Mesenchymal stem cell (in vitro differentiated cells and primary cell): Measurements from ENCODE around the gene H2BK1.

Source experiments
- DNase-seq: peaks from one replicate; pipeline ENCODE4 v3.0.0-alpha.2; 2013
- H2AFZ ChIP-seq: one replicate; pipeline ENCODE4 v1.6.1; 2013; ENCODE audit warnings: low read depth, mild to moderate bottlenecking, control low read depth, inconsistent platforms, low read length, moderate library complexity
- H2AK5ac ChIP-seq: 2 replicates; pipeline ENCODE4 v1.6.1; 2013; ENCODE audit warnings: low read length, moderate library complexity, mild to moderate bottlenecking, inconsistent platforms; ENCODE audit not compliant: severe bottlenecking
- H2BK120ac ChIP-seq: one replicate; pipeline ENCODE4 v1.6.1; 2013; ENCODE audit warnings: low read depth, mild to moderate bottlenecking, inconsistent platforms, low read length, moderate library complexity
- H2BK12ac ChIP-seq, 2 experiments: one replicate each; pipeline ENCODE4 v1.6.1; 2013; ENCODE audit warnings: inconsistent platforms in 2 of 2, low read length in 2 of 2, mild to moderate bottlenecking in 2 of 2, moderate library complexity in 2 of 2, control low read depth in 1 of 2
- H2BK15ac ChIP-seq: one replicate; pipeline ENCODE4 v1.6.1; 2013; ENCODE audit warnings: mild to moderate bottlenecking, low read depth, inconsistent platforms; ENCODE audit not compliant: poor library complexity, severe bottlenecking
- H2BK5ac ChIP-seq: 2 replicates; pipeline ENCODE4 v1.6.1; 2013; ENCODE audit warnings: low read depth, mild to moderate bottlenecking, low read length, control low read depth, inconsistent platforms; ENCODE audit not compliant: poor library complexity, severe bottlenecking
- H3K14ac ChIP-seq, 2 experiments: one replicate each; pipeline ENCODE4 v1.6.1; 2013; ENCODE audit warnings: inconsistent platforms in 2 of 2, low read length in 2 of 2, control low read depth in 1 of 2, mild to moderate bottlenecking in 1 of 2, moderate library complexity in 1 of 2
- H3K18ac ChIP-seq, 2 experiments: one replicate each; pipeline ENCODE4 v1.6.1; 2013; ENCODE audit warnings: inconsistent platforms in 2 of 2, low read length in 2 of 2, control low read depth in 1 of 2, low read depth in 1 of 2, mild to moderate bottlenecking in 1 of 2
- H3K23ac ChIP-seq, 2 experiments: one replicate each; pipeline ENCODE4 v1.6.1; 2013; ENCODE audit warnings: inconsistent platforms in 2 of 2, low read length in 2 of 2, mild to moderate bottlenecking in 2 of 2, moderate library complexity in 2 of 2, control low read depth in 1 of 2
- H3K27ac ChIP-seq: 2 replicates; pipeline ENCODE4 v1.5.1; 2013; ENCODE audit warnings: mild to moderate bottlenecking, moderate library complexity, low read length, control low read depth, inconsistent platforms; ENCODE audit not compliant: poor library complexity, severe bottlenecking
- H3K27me3 ChIP-seq, 2 experiments: 2 replicates each; pipeline versions ENCODE4 v1.6.1 to v1.7.0; 2013; ENCODE audit warnings: low read length in 2 of 2, mild to moderate bottlenecking in 2 of 2, moderate library complexity in 2 of 2, control low read depth in 1 of 2, inconsistent platforms in 1 of 2; ENCODE audit not compliant: control insufficient read depth in 1 of 2, insufficient read depth in 1 of 2
- H3K36me3 ChIP-seq, 2 experiments: 2 replicates each; pipeline versions ENCODE4 v1.6.1 to v1.7.0; 2013; ENCODE audit warnings: low read length in 2 of 2, control low read depth in 1 of 2, inconsistent platforms in 1 of 2, low read depth in 1 of 2, mild to moderate bottlenecking in 1 of 2; ENCODE audit not compliant: insufficient read depth in 2 of 2, control insufficient read depth in 1 of 2
- H3K4ac ChIP-seq, 2 experiments: one replicate each; pipeline ENCODE4 v1.6.1; 2013; ENCODE audit warnings: inconsistent platforms in 2 of 2, low read length in 2 of 2, mild to moderate bottlenecking in 2 of 2, moderate library complexity in 2 of 2, control low read depth in 1 of 2, low read depth in 1 of 2
- H3K4me1 ChIP-seq: 2 replicates; pipeline ENCODE4 v1.6.1; 2013; ENCODE audit warnings: low read depth, low read length, control low read depth; ENCODE audit not compliant: control insufficient read depth, insufficient read depth
- H3K4me2 ChIP-seq: 2 replicates; pipeline ENCODE4 v1.6.1; 2013; ENCODE audit warnings: low read length, mild to moderate bottlenecking, inconsistent platforms; ENCODE audit not compliant: poor library complexity, severe bottlenecking
- H3K4me3 ChIP-seq, 2 experiments: 2 replicates each; pipeline versions ENCODE4 v1.5.1 to v1.7.0; 2013; ENCODE audit warnings: low read length in 2 of 2, mild to moderate bottlenecking in 2 of 2, control low read depth in 1 of 2, low read depth in 1 of 2; ENCODE audit not compliant: insufficient read depth in 1 of 2
- H3K79me1 ChIP-seq: replicated peaks from 2 replicates; pipeline ENCODE4 v1.6.1; 2013; ENCODE audit warnings: mild to moderate bottlenecking, control low read depth, low read length, inconsistent platforms; ENCODE audit not compliant: poor library complexity, severe bottlenecking
- H3K9ac ChIP-seq: 2 replicates; pipeline ENCODE4 v1.7.0; 2013; ENCODE audit warnings: mild to moderate bottlenecking, low read length, moderate library complexity
- H3K9me3 ChIP-seq: 2 replicates; pipeline ENCODE4 v1.7.0; 2013; ENCODE audit warnings: mild to moderate bottlenecking, low read length; ENCODE audit not compliant: control insufficient read depth
- H4K8ac ChIP-seq: one replicate; pipeline ENCODE4 v1.6.1; 2013; ENCODE audit warnings: inconsistent platforms, mild to moderate bottlenecking, low read length, moderate library complexity
- H4K91ac ChIP-seq: one replicate; pipeline ENCODE4 v1.6.1; 2013; ENCODE audit warnings: mild to moderate bottlenecking, low read length, inconsistent platforms
- WGBS: methylation state at CpG from one replicate; pipeline ENCODE4 v1.1.7; 2013; ENCODE audit warnings: mixed read lengths; 5-methylcytosine and 5-hydroxymethylcytosine counted together

The H2BK1 gene

DNA sequence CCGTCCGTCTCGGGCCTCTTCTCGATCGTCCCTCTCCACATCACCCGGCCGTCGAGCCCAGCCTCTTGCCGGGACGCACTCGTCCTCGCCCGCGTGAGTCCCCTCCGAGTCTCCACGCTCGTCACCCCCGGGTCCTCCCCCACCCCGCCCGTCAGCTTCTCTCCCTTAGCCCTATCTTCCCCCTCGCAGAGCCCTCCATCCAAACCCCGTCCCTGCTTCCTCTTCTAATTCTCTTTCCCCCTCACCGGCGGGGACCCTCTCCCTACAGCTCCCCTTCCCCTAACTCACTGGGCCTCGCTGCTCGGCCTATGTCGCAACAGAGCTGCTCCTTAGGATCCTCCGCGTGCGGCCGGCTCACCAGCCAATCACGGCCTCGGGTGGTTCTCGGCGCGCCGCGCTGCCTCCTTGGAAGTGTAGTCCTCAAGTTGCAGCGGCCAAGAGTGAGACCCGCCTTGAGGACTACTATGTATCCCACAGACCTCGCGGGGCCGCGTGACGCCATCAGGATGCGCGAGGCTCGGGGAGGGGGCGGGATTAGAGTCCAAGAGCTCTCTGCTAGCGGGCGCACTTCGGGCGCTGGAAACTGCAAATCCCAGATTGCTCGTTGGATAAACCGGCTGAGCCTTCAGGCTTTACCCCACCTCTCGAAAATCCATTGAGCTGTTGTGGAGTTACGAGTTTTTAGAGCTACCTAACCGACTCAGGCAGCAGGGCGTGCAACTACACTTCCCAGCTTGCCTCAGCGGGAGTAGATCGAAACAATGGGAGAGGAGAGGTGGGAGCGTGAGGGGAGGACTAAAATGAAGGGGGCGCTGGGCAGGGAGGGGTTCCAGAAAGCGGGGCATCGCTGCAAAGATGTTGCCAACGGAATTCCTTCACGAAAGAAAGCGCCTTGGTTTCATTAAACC lies 16.8 kb upstream of the H2BK1 start, which contains the start of gene ABCF2:
Gene ABCF2, minus strand, starts transcription at position 331 of the 908 bp plus-strand sequence. CDS start 747 bp downstream, outside the sequence.
- Histone ChIP-seq H3K27me3 (no peaks in the 10 kb centered on the region), H3K27ac (peak within 1 kb of the TSS; percentile 87), H3K4me1 (peaks cover 11% of the 10 kb centered on the region), H2AFZ (peak within 1 kb of the TSS; percentile 74), H3K36me3 (peaks cover 22 to 38% of the 10 kb centered on the region in 2 experiments), H3K23ac (no peak within 1 kb of the TSS), H2BK15ac (peak within 1 kb of the TSS; percentile 89), H3K9ac (peak within 1 kb of the TSS; percentile 96), H2BK5ac (no peak within 1 kb of the TSS), H4K8ac (peak within 1 kb of the TSS; percentile 92), H3K4me3 (peak within 1 kb of the TSS; percentile 64 to 97), H3K9me3 (no peaks in the 10 kb centered on the region), H4K91ac (peak within 1 kb of the TSS; percentile 65), H3K4me2 (peak within 1 kb of the TSS; percentile 83), H3K14ac (no peak within 1 kb of the TSS), H2BK120ac (peak within 1 kb of the TSS; percentile 83), H3K79me1 (peaks cover 26% of the 10 kb centered on the region), H3K4ac (peak within 1 kb of the TSS in 1 of 2 experiments; percentile 42), H2BK12ac (no peak within 1 kb of the TSS), H2AK5ac (no peak within 1 kb of the TSS), H3K18ac (peak within 1 kb of the TSS; percentile 67 to 74)
- DNase-seq: peak; percentile 99
- under 1% methylated on average over 67 of the region's 68 CpGs for WGBS

DNA sequence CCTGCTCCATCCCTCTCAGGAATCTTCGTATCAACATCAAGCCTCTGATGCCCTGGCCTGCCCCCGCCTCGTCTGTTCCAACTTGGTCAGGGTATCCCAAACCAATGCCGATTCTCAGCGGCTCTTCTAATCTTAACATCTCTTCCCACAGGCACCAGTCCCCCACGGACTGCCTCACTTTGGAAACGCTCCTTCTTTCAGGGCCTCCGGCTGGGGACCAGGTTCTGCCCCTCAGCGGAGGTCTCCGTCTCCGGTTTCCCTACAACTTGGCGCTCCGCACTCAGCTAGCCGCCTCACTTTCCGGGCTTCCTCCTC lies 16.2 kb upstream of the H2BK1 start:
- H3K4me1 ChIP-seq: peaks cover 8% of the 10 kb centered on the region
- peaks cover 24 to 44% of the 10 kb centered on the region in 2 experiments for H3K36me3 ChIP-seq
- H4K8ac ChIP-seq: no peak overlapping the region
- H3K27ac ChIP-seq: no peak overlapping the region
- H3K23ac ChIP-seq: no peak overlapping the region
- peak overlapping the region; percentile 64 to 97 for H3K4me3 ChIP-seq
- H2BK120ac ChIP-seq: no peak overlapping the region
- no peak overlapping the region for H2AK5ac ChIP-seq
- peak overlapping the region; percentile 2 to 67 for H3K18ac ChIP-seq
- peak overlapping the region; percentile 81 for H3K4me2 ChIP-seq
- H2AFZ ChIP-seq: no peak overlapping the region
- no peak overlapping the region for H3K14ac ChIP-seq
- H3K79me1 ChIP-seq: peaks cover 26% of the 10 kb centered on the region
- no peaks in the 10 kb centered on the region for H3K9me3 ChIP-seq
- no peaks in the 10 kb centered on the region for H3K27me3 ChIP-seq
- DNase-seq: no peak
- peak overlapping the region; percentile 49 for H2BK15ac ChIP-seq
- H2BK5ac ChIP-seq: no peak overlapping the region
- H3K4ac ChIP-seq: peak overlapping the region in 1 of 2 experiments; percentile 24
- H4K91ac ChIP-seq: no peak overlapping the region
- no peak overlapping the region for H2BK12ac ChIP-seq
- peak overlapping the region; percentile 96 for H3K9ac ChIP-seq
- WGBS: 3% methylated on average over 15 of the region's 15 CpGs

DNA sequence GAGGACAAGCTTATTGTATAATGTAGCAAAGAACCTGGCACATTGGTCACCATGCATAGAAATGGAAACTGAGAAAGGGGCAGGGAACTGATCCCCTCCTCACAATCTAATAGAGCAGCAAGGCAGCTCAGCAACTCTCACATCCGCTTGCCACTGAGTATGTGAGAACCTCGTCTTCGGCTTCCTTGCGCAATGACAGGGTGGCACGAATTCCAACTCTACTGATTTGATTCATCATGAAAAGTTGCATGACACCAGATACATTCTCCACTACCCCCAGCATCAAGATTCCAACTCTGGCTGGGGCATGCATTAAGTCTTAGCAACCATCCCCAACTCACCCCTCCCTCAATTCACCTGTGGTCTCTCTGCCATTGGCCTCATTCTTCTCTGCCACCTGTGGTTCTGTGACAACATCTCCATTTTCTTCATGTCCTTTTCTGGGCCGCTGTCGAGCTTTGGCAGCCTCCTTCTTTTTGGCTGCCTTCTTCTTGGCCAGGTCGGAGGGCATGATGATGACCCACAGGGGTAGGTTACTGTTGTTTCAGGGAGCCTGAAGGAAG lies 15.7 kb upstream of the H2BK1 start:
- 65% methylated on average over 8 of the region's 8 CpGs for WGBS
- no peak overlapping the region for H3K27ac ChIP-seq
- H3K4me2 ChIP-seq: peak overlapping the region; percentile 81
- no peak overlapping the region for H3K4ac ChIP-seq
- no peak overlapping the region for H3K14ac ChIP-seq
- no peak overlapping the region for H2BK120ac ChIP-seq
- H3K79me1 ChIP-seq: peaks cover 26% of the 10 kb centered on the region
- no peak for DNase-seq
- H4K8ac ChIP-seq: no peak overlapping the region
- no peaks in the 10 kb centered on the region for H3K27me3 ChIP-seq
- H3K9me3 ChIP-seq: no peaks in the 10 kb centered on the region
- no peak overlapping the region for H3K18ac ChIP-seq
- no peak overlapping the region for H2BK12ac ChIP-seq
- peaks cover 8% of the 10 kb centered on the region for H3K4me1 ChIP-seq
- H3K36me3 ChIP-seq: peaks cover 25 to 46% of the 10 kb centered on the region in 2 experiments
- H2BK15ac ChIP-seq: no peak overlapping the region
- H2AFZ ChIP-seq: no peak overlapping the region
- H4K91ac ChIP-seq: no peak overlapping the region
- H3K23ac ChIP-seq: no peak overlapping the region
- H2BK5ac ChIP-seq: no peak overlapping the region
- peak overlapping the region; percentile 64 to 97 for H3K4me3 ChIP-seq
- H3K9ac ChIP-seq: peak overlapping the region; percentile 96
- no peak overlapping the region for H2AK5ac ChIP-seq

DNA sequence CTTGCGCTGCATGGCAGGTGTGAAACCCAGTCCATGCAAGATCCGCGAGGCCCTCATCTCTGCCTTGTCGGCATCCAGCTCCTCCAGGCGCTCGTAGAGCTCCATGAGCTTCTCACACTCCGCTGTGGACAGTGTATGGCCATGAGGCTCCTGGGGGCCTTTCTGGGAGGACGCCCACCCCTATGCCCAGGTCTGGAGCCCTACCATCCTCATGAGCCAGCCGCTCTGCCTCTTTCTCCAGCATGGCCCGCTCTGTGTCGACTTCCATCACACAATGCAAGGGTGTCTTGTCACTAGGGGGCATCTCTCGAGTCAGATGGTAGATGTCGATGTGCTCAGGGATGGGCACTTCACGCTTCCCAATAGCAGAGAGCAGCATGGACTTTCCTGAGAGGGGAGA lies 13.4 kb upstream of the H2BK1 start:
- H2BK5ac ChIP-seq: no peak overlapping the region
- H3K18ac ChIP-seq: no peak overlapping the region
- H3K27me3 ChIP-seq: no peaks in the 10 kb centered on the region
- no peak overlapping the region for H3K27ac ChIP-seq
- no peak overlapping the region for H2BK120ac ChIP-seq
- no peak overlapping the region for H2BK12ac ChIP-seq
- peaks cover 35% of the 10 kb centered on the region for H3K79me1 ChIP-seq
- peaks cover 44 to 65% of the 10 kb centered on the region in 2 experiments for H3K36me3 ChIP-seq
- 96% methylated on average over 14 of the region's 14 CpGs for WGBS
- H3K4me3 ChIP-seq: no peak overlapping the region
- H4K91ac ChIP-seq: no peak overlapping the region
- H3K14ac ChIP-seq: no peak overlapping the region
- no peak overlapping the region for H3K4ac ChIP-seq
- no peak overlapping the region for H3K23ac ChIP-seq
- no peak overlapping the region for H2BK15ac ChIP-seq
- DNase-seq: no peak
- H2AK5ac ChIP-seq: no peak overlapping the region
- H2AFZ ChIP-seq: no peak overlapping the region
- H4K8ac ChIP-seq: no peak overlapping the region
- no peak overlapping the region for H3K9ac ChIP-seq
- H3K4me2 ChIP-seq: no peak overlapping the region
- peaks cover 8% of the 10 kb centered on the region for H3K4me1 ChIP-seq
- no peaks in the 10 kb centered on the region for H3K9me3 ChIP-seq
